ENCODE results near the gene TSPYL4. TPM values are rescaled to one million over a fixed set of nuclear protein-coding genes. Genes with fewer than 3 reads are reported as not detected.

Gene TSPYL4
- total and polyA plus RNA-seq, 12 donors: 14.6 to 58.4 (median 32.5) TPM

- intact Hi-C loops (cut with DNase I): no loop called here
- DNase-seq: no peak
- H3K27me3 ChIP-seq: no peaks in the 10 kb centered on the region
- peaks cover 2 to 4% of the 10 kb centered on the region in 2 donors for H3K4me1 ChIP-seq (replicated peaks in 1 of 2)
- no peaks in the 10 kb centered on the region for H3K9me3 ChIP-seq (replicated peaks in 1 of 3)
- no peaks in the 10 kb centered on the region for H3K36me3 ChIP-seq (replicated peaks in 1 of 2)
- 84 to 94% (median 91%) methylated on average over 2 to 4 of the region's 4 CpGs for WGBS, 4 donors
- TF ChIP-seq POLR2A (IDR thresholded peaks at IDR 0.05) (no peak), CTCF (IDR thresholded peaks at IDR 0.05) (no peak)
- H3K4me3 ChIP-seq: no peak overlapping the region
- no peak overlapping the region for H3K27ac ChIP-seq
These were observed 11.4 kb upstream of the TSPYL4 start for GRCh38 chr6:116265041-116265829.

- TF ChIP-seq CTCF (IDR thresholded peaks at IDR 0.05) (no peak), POLR2A (IDR thresholded peaks at IDR 0.05) (no peak)
- no peak overlapping the region for H3K27ac ChIP-seq
- H3K4me1 ChIP-seq (replicated peaks in 1 of 2): no peaks in the 10 kb centered on the region
- H3K36me3 ChIP-seq (replicated peaks in 1 of 2): no peaks in the 10 kb centered on the region
- H3K4me3 ChIP-seq: no peak overlapping the region
- 81 to 95% (median 85%) methylated on average over 1 of the region's 1 CpG for WGBS, 4 donors
- intact Hi-C loops (cut with DNase I): no loop called here
- H3K9me3 ChIP-seq (replicated peaks in 1 of 3): no peaks in the 10 kb centered on the region
- no peaks in the 10 kb centered on the region for H3K27me3 ChIP-seq
- DNase-seq: no peak
These were observed 9.5 kb upstream of the TSPYL4 start for GRCh38 chr6:116263353-116263752.

- Histone ChIP-seq H3K9me3 (replicated peaks in 1 of 3) (no peaks in the 10 kb centered on the region), H3K36me3 (replicated peaks in 1 of 2) (no peaks in the 10 kb centered on the region), H3K4me1 (replicated peaks in 1 of 2) (peaks cover 11 to 17% of the 10 kb centered on the region in 2 donors), H3K4me3 (no peak overlapping the region), H3K27ac (no peak overlapping the region), H3K27me3 (no peaks in the 10 kb centered on the region)
- 93 to 96% (median 95%) methylated on average over 9 to 18 of the region's 18 CpGs for WGBS, 4 donors
- TF ChIP-seq CTCF (IDR thresholded peaks at IDR 0.05): no peak
- no peak for TF ChIP-seq POLR2A (IDR thresholded peaks at IDR 0.05)
- no peak for DNase-seq
- intact Hi-C loops (cut with DNase I): no loop called here
These were observed 4.6 kb upstream of the TSPYL4 start for GRCh38 chr6:116258520-116258919.

- intact Hi-C loops (cut with DNase I): no loop called here
- no peak overlapping the region for H3K27ac ChIP-seq
- TF ChIP-seq POLR2A (IDR thresholded peaks at IDR 0.05): no peak
- no peak for TF ChIP-seq CTCF (IDR thresholded peaks at IDR 0.05)
- no peaks in the 10 kb centered on the region for H3K9me3 ChIP-seq (replicated peaks in 1 of 3)
- H3K27me3 ChIP-seq: no peaks in the 10 kb centered on the region
- peaks cover 27 to 33% of the 10 kb centered on the region in 2 donors for H3K4me1 ChIP-seq (replicated peaks in 1 of 2)
- WGBS, 4 donors: 92 to 97% (median 94%) methylated on average over 1 of the region's 1 CpG
- DNase-seq: no peak
- H3K4me3 ChIP-seq: no peak overlapping the region
- no peaks in the 10 kb centered on the region for H3K36me3 ChIP-seq (replicated peaks in 1 of 2)
These were observed 2.8 kb upstream of the TSPYL4 start for GRCh38 chr6:116256694-116257093.

Measured in adrenal gland (tissue), 12 donors.